PC-3 (cell line): ENCODE data around the gene POLR1E. TPM values are rescaled to one million over a fixed set of nuclear protein-coding genes. Genes with fewer than 3 reads are reported as not detected.
"Not testable (repeated sequence)": the region's sequence is repeated elsewhere in the genome, so short reads cannot be mapped to it uniquely, and the experiment has no call there.

Experiments
- ATAC-seq: fragments of 200-7000 bp; cut with Tn5 transposase; 2 replicates; pipeline ENCODE4 v1.9.1; 2020; ENCODE audit warnings: mild to moderate bottlenecking, moderate library complexity
- BruUV-seq: library from RNA; stranded (reverse); fragments of 400-500 nt; replicated peaks from 2 replicates; lab custom pipeline; 2021; lab: Mats Ljungman, UMichigan
- CTCF ChIA-PET: fragments of 300-600 bp; sonication (Branson Sonifier 250); formaldehyde crosslinking; loops from one replicate; lab custom pipeline; 2022; ENCODE audit warnings: antibody characterized with exemption; lab: Charles Lee
- POLR2A ChIA-PET: fragments of 300-600 bp; sonication (Branson Sonifier 250); formaldehyde crosslinking; loops from one replicate; lab custom pipeline; 2022; ENCODE audit warnings: antibody characterized with exemption; ENCODE audit not compliant: unreplicated experiment; lab: Charles Lee
- DNase-seq: peaks from one replicate; pipeline ENCODE4 v3.0.0-alpha.2; 2015
- H2AFZ ChIP-seq: fragments of 300-600 bp; sonication (generic); 2 replicates; pipeline ENCODE4 v1.6.0; 2016; ENCODE audit warnings: antibody characterized with exemption, low read length
- H3F3A ChIP-seq: fragments of 300-600 bp; sonication (generic); one replicate; pipeline ENCODE4 v1.6.0; 2017; ENCODE audit warnings: antibody characterized with exemption, low read length, control low read depth, mild to moderate bottlenecking; ENCODE audit not compliant: unreplicated experiment
- H3K27ac ChIP-seq: fragments of 300-600 bp; sonication (generic); 2 replicates; pipeline ENCODE4 v1.5.1; 2016; ENCODE audit warnings: mild to moderate bottlenecking, low read length
- H3K27me3 ChIP-seq: fragments of 300-600 bp; sonication (generic); 2 replicates; pipeline ENCODE4 v1.6.1; 2016; ENCODE audit warnings: low read length, mixed read lengths
- H3K36me3 ChIP-seq: fragments of 300-600 bp; sonication (generic); 2 replicates; pipeline ENCODE4 v1.6.1; 2016; ENCODE audit warnings: low read depth, mixed run types, low read length, mixed read lengths
- H3K4me1 ChIP-seq: fragments of 300-600 bp; sonication (generic); 2 replicates; pipeline ENCODE4 v1.5.1; 2016; ENCODE audit warnings: low read length; ENCODE audit not compliant: insufficient read depth
- H3K4me2 ChIP-seq: fragments of 300-600 bp; sonication (generic); 2 replicates; pipeline ENCODE4 v1.6.0; 2016; ENCODE audit warnings: low read length
- H3K4me3 ChIP-seq: fragments of 300-600 bp; sonication (generic); 2 replicates; pipeline ENCODE4 v1.5.1; 2016; ENCODE audit warnings: mild to moderate bottlenecking, low read length, mixed read lengths
- H3K79me2 ChIP-seq: fragments of 300-600 bp; sonication (generic); 2 replicates; pipeline ENCODE4 v1.6.1; 2017; ENCODE audit warnings: low read length, mixed read lengths
- H3K9ac ChIP-seq: fragments of 300-600 bp; sonication (generic); 2 replicates; pipeline ENCODE4 v1.6.0; 2016; ENCODE audit warnings: mild to moderate bottlenecking, low read length
- H3K9me2 ChIP-seq: fragments of 300-600 bp; sonication (generic); replicated peaks from 2 replicates; pipeline ENCODE4 v1.6.1; 2016; ENCODE audit warnings: mixed run types, low read length, mixed read lengths
- H3K9me3 ChIP-seq: fragments of 300-600 bp; sonication (generic); 2 replicates; pipeline ENCODE4 v1.6.1; 2016; ENCODE audit warnings: low read length, mixed read lengths
- H4K20me1 ChIP-seq: fragments of 300-600 bp; sonication (generic); 2 replicates; pipeline ENCODE4 v1.6.1; 2016; ENCODE audit warnings: low read length, mixed read lengths
- CTCF ChIP-seq: fragments of 300-600 bp; sonication (generic); conservative IDR thresholded peaks from 2 replicates; pipeline ENCODE4 v1.5.1; 2017; ENCODE audit warnings: antibody characterized with exemption, low read depth, mild to moderate bottlenecking, low read length
- EZH2 ChIP-seq: fragments of 300-600 bp; sonication (generic); IDR thresholded peaks from one replicate; pipeline ENCODE4 v1.6.1; 2017; ENCODE audit warnings: antibody characterized with exemption, mild to moderate bottlenecking, low read length; ENCODE audit not compliant: unreplicated experiment
- EZH2phosphoT487 ChIP-seq: fragments of 300-600 bp; sonication (generic); IDR thresholded peaks from 2 replicates; pipeline ENCODE4 v1.6.1; 2018; ENCODE audit warnings: mild to moderate bottlenecking, antibody characterized with exemption, low read length, borderline replicate concordance
- intact Hi-C: fragments of 100-400 bp; cut with micrococcal nuclease; formaldehyde crosslinking; loops from 2 replicates; pipeline ENCODE4 v1.9.0; 2023
- total RNA-seq: library from RNA; depleted of rRNA; stranded (reverse); fragments of >200 nt; gene quantifications from 2 replicates; pipeline ENCODE4 v1.2.3, GENCODE V29; 2014

The POLR1E gene
- total RNA-seq, 1 experiment from 2014 or later = 37.2 TPM

GRCh38 chr9:37511016-37512010 lies 25.6 kb downstream of the POLR1E start:
- H3K9ac ChIP-seq = no peak overlapping the region
- CTCF ChIA-PET = no interaction called here
- TF ChIP-seq EZH2phosphoT487 (no peak), CTCF (no peak), EZH2 (no peak)
- no peaks in the 10 kb centered on the region for H3K79me2 ChIP-seq
- peak; percentile 7 for DNase-seq
- no TSS peak for BruUV-seq
- intact Hi-C loops = no loop called here
- no peaks in the 10 kb centered on the region; the same call in 1 of the 2 replicates for H3K36me3 ChIP-seq
- H3K27me3 ChIP-seq = no peaks in the 10 kb centered on the region
- ATAC-seq = peak; percentile 54; the same call in 1 of the 2 replicates
- no peak overlapping the region for H3K4me3 ChIP-seq
- no peak overlapping the region for H3K4me2 ChIP-seq
- no peak overlapping the region for H2AFZ ChIP-seq
- no peaks in the 10 kb centered on the region for H3K9me3 ChIP-seq
- POLR2A ChIA-PET = no interaction called here
- no peaks in the 10 kb centered on the region for H3K4me1 ChIP-seq
- no peaks in the 10 kb centered on the region for H4K20me1 ChIP-seq
- no peaks in the 10 kb centered on the region for H3F3A ChIP-seq
- H3K9me2 ChIP-seq = no peaks in the 10 kb centered on the region
- H3K27ac ChIP-seq = no peak overlapping the region

GRCh38 chr9:37512437-37512836 lies 26.7 kb downstream of the POLR1E start:
- Histone ChIP-seq H3K79me2 (no peaks in the 10 kb centered on the region), H3K36me3 (no peaks in the 10 kb centered on the region; the same call in 1 of the 2 replicates), H3K4me3 (no peak overlapping the region), H2AFZ (no peak overlapping the region), H3K9me3 (no peaks in the 10 kb centered on the region), H4K20me1 (no peaks in the 10 kb centered on the region), H3K27ac (no peak overlapping the region), H3K4me2 (no peak overlapping the region), H3K9me2 (no peaks in the 10 kb centered on the region), H3K27me3 (no peaks in the 10 kb centered on the region), H3K9ac (no peak overlapping the region), H3F3A (no peaks in the 10 kb centered on the region), H3K4me1 (no peaks in the 10 kb centered on the region)
- ATAC-seq = no peak
- ChIA-PET POLR2A (no interaction called here), CTCF (no interaction called here)
- TF ChIP-seq EZH2phosphoT487 (no peak), EZH2 (no peak), CTCF (no peak)
- no peak for DNase-seq
- intact Hi-C loops = no loop called here
- BruUV-seq = no TSS peak

- CTCF ChIA-PET, H3K36me3 ChIP-seq, H3K4me3 ChIP-seq, intact Hi-C loops, H3F3A ChIP-seq, H3K79me2 ChIP-seq, H2AFZ ChIP-seq, ATAC-seq, H3K27me3 ChIP-seq, H3K27ac ChIP-seq, H3K9me2 ChIP-seq, DNase-seq, H4K20me1 ChIP-seq, H3K4me1 ChIP-seq, POLR2A ChIA-PET, H3K9me3 ChIP-seq, H3K4me2 ChIP-seq, BruUV-seq, H3K9ac ChIP-seq: not testable (repeated sequence)
Measured at GRCh38 chr9:37514415-37514814, 28.7 kb downstream of the POLR1E start.
